Activated T-cell treated with anti-CD3 and anti-CD28 coated beads for 24 hours (primary cell): Measurements from ENCODE around the gene IL17RA.

Source experiments
- DNase-seq: peaks from one replicate; pipeline ENCODE4 v3.0.0-alpha.2; 2020; ENCODE audit warnings: low read depth

Gene IL17RA

GRCh38 chr22:17083255-17083654 lies 1.5 kb upstream of the IL17RA start:
- DNase-seq, result no peak

GRCh38 chr22:17083811-17084441 lies 874 bp upstream of the IL17RA start:
- DNase-seq, result no peak

- DNase-seq, result no peak
Measured at GRCh38 chr22:17085277-17086181, 729 bp downstream of the IL17RA start.

DNA sequence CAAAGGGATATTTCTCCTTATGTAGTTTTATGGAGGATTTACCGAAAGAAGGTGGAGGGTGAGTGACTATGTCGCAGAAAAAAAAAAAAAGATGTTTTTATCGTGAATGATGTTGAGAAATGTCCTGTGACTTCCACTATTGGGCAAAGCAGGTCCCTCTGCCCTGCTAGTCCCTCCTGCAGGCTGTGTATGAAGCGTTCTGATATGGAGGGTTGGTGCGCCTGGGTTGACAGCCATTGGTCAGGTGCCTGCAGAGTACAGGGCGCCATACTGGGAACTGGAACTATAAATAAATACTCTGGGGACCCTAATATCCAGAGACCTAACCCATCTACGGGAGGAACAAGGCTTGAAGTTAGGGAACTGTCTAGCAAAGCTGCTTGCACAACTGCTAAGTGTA lies 1.5 kb downstream of the IL17RA start:
- no peak for DNase-seq

GRCh38 chr22:17086788-17087497 lies 2.1 kb downstream of the IL17RA start:
- no peak for DNase-seq

GRCh38 chr22:17087498-17088131 lies 2.8 kb downstream of the IL17RA start:
- DNase-seq, result no peak

DNA sequence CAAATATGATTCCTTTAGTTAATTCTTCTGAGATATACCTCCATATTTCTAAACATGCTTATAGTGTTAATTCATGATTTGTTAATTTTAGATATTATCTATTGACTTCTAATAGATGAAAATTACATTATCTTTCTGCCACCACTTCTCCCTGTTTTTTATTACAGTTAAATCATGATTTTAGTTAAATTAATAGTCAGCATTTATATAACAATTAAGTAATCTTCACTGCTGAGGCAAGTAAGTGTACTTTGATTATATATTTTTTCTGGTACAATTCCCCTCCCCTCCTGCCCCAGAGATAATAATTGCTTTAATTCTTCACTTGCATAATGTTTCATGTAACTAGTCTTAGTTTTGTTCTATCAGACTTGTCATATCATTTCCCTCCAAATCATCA lies 5.8 kb downstream of the IL17RA start:
- no peak for DNase-seq

GRCh38 chr22:17091851-17092250 lies 7.1 kb downstream of the IL17RA start:
- DNase-seq, result no peak

DNA sequence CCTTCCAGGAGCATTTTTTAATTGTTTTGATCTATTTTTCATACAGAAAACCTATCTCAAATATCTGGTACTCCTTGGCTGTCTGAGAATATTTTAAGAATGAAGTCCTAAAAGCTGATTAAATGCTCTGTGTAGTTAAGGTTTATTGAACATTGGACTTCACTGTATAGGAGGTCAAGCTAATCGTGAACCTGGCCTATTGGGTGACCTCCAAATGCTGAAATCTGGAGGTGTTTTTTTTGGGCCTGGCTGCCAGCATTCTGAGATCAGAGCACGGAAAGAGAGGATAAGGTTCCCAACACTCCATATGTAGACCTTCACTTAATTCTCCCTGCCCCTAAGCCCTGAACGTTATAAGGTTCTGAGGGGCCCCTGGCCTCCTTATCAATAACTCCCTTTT lies 8.3 kb downstream of the IL17RA start:
- DNase-seq, result no peak

- DNase-seq, result no peak
Measured at GRCh38 chr22:17095538-17095937, 10.7 kb downstream of the IL17RA start.

DNA sequence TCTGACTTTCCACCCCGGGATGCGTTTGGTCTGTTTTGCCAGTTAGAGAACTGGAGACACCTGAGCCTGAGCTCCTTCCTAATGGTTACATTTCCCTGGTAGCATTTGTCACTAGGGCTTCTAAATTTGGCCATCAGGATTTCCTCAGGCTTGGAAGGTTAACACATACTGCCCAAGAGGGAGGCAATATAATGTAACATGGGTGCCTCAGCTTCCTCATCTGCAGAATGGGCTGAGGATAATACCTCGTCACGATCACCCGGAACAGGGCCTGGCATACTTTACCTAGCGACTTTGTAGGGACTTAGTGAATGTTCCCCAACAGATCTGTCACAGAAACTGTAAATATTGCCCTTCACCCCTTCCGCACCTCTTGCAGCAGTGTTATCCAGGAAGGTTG lies 11.3 kb downstream of the IL17RA start:
- no peak for DNase-seq

DNA sequence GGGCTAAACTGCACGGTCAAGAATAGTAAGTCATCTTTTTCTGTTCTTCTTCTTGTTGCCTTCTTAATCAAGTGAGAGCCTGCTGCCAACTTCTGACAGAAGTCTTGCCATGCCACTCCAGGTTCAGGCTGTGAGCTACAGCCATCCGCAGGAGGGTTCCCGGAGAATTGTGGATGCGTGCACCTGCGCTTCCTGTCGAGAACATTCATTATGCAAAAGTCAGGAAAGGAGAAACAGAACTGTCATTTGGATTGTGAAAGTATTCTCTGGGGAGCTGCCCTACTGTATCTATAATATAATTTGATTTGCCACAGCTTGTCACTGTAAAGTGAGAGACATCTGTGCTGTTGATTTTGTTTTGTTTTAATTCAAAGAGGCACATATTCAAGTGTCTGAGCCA lies 12.3 kb downstream of the IL17RA start:
- no peak for DNase-seq

GRCh38 chr22:17097701-17098100 lies 12.9 kb downstream of the IL17RA start:
- DNase-seq, result no peak

GRCh38 chr22:17098379-17098819 lies 13.6 kb downstream of the IL17RA start:
- DNase-seq, result no peak

DNA sequence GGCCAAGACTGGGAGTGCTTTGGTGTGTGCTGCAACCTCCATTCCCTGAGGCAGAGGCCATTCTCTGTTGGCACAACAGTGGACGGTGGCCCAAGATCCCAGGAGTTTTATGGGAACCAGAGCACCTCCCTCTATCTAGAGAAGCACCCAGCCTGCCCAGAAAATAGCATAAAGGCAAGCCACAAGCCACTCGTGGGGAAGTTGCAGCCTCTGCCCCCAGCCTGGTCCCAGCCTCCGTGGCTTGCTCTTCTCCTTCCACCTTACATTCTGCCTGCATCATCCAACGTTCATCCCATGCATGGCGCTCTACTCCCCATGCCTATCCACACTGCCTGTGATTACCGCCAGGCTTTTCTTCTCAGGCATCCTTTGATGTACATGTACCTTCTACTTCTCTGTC lies 15.8 kb downstream of the IL17RA start:
- DNase-seq, result no peak

GRCh38 chr22:17101475-17102296 lies 16.9 kb downstream of the IL17RA start:
- DNase-seq, result no peak

DNA sequence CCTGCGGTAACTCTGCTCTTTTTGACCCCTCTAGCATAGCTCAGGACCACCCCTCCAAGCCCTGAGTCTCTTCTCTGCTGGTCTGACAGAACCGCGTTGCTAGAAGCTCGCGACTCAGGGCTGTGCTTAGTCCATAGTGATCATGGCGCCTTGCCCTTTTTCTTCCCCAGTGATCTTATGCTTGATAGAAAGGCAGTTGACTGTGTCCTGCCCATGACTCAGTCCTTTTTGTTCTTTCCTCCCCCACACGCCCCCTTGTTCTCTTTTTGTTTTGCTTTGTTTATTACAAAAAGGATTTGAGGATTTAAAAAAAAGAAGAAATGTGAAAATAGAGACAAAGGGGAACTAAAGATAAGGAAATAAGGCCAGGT lies 17.5 kb downstream of the IL17RA start:
- DNase-seq, result no peak

- DNase-seq, result no peak
Measured at GRCh38 chr22:17103351-17103750, 18.6 kb downstream of the IL17RA start.

DNA sequence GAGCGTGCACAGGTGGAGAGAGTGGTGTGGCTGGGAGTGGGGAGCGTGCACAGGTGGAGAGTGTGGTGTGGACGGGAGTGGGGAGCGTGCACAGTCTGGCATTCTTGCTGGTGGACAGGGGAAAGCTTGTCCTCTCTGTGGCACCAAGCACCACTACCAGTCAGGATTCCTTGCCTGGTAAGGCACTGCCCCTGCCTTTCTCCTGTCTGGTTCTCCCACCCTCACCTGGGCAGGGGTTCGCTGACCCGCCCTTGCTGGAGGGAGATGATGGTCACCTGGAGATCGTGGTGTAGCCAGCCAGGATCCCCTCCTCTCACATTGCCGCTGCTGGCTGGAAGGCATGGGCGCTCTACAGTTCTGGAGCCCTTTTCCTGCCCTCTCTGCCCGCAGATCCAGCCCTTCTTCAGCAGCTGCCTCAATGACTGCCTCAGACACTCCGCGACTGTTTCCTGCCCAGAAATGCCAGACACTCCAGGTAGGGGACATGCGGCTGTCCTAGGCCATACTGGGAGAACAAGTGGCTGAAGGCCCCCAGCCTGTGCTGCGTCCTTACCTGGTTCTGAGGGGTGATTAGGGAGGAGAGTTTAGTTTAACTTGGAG lies 19.6 kb downstream of the IL17RA start:
- DNase-seq, result no peak

DNA sequence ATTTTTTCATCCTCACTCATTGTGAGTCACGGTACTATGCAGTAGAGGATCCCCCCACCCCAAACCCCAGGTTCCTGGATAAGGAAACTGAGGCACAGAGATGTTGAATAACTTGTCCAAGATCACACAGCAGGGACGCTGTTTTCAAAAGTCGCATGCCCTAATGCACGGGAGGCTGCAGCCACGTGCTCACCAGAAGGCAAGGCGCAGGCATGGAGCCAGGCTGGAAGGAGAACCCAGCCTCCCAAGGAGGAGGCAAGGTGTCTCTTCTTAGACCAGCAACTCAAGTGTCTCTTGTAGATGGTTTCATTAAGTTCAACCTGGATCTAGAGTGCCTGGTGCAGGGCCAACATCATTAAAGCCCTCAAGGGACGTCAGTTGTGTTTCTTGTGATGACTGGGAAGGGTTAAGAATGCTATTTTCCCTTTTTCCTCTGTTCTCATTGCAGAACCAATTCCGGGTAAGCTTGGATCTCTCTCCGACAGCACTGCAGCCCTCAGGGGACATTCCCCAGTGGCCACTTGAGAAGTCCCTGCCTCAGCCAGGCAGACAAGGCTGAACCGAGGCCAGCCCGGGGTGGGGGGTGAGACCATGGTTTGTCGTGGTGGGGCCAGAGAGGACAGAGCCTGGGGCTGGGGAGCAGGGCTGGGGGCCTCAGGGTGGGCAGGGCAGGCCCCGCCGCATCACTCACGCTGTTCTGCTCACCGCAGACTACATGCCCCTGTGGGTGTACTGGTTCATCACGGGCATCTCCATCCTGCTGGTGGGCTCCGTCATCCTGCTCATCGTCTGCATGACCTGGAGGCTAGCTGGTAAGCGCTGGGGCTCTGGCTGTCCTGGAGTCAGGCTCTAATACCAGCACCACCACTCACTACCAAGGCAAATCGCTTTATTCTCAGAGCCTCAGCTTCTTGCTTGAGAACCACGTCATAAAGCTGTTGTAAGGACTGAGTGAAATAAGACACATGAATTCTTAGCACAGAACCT lies 20.6 kb downstream of the IL17RA start:
- no peak for DNase-seq
